GM23338 (cell line): ENCODE results near the gene KLF9.

ENCODE experiments used
- CREB1 ChIP-seq: fragments of 250-450 bp; sonication (Bioruptor Pico); IDR thresholded peaks from 2 replicates; pipeline ENCODE4 v1.5.0; 2020; ENCODE audit warnings: low read depth, mild to moderate bottlenecking, moderate library complexity
- EZH2 ChIP-seq: fragments of 200-600 bp; sonication (generic); IDR thresholded peaks from one replicate; pipeline ENCODE4 v1.8.0; 2017; ENCODE audit warnings: antibody characterized with exemption, mild to moderate bottlenecking, low read depth; ENCODE audit not compliant: unreplicated experiment
- EZH2phosphoT487 ChIP-seq: fragments of 200-600 bp; sonication (generic); IDR thresholded peaks from one replicate; pipeline ENCODE4 v1.8.1; 2018; ENCODE audit warnings: antibody characterized with exemption; ENCODE audit not compliant: unreplicated experiment
- JUNB ChIP-seq: IDR thresholded peaks from one replicate; pipeline ENCODE4 v1.6.1; 2016; ENCODE audit warnings: antibody characterized with exemption; ENCODE audit not compliant: unreplicated experiment
- POLR2AphosphoS5 ChIP-seq: IDR thresholded peaks from 2 replicates; pipeline ENCODE4 v1.6.1; 2016; ENCODE audit warnings: antibody characterized with exemption, low read depth
- TF ChIP-seq, protein P1 (sequence below), 2 experiments: fragments of 200-600 bp in 1 of 2; sonication (generic) in 1 of 2; conservative IDR thresholded peaks; 2 replicates each; pipeline versions ENCODE4 v1.5.1 to v1.6.1; 2016 to 2017; ENCODE audit warnings: antibody characterized with exemption in 2 of 2, low read depth in 2 of 2, mild to moderate bottlenecking in 2 of 2, moderate library complexity in 1 of 2

DNA sequence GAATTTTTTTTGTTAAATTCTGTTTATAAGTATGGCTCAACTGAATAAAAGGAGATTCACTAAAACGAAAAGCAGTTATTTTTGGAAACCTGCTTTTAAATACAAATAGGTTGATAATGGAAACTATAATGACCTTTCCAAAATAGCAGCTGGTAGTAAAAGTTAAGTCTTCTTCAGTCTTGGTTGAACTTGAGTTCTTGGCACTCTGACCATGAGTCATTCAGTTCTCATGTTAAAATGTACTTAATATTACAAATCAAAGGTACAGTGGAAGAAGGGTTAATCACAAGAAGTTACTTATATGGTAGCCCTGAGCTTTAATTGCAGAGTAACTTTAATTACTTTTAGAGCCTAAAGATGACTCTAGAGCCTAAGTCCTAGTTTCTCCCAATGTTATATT lies 62.1 kb downstream of the KLF9 start:
- TF ChIP-seq EZH2phosphoT487: no peak
- no peak for TF ChIP-seq EZH2
- TF ChIP-seq CREB1: no peak
- TF ChIP-seq, protein P1, sequence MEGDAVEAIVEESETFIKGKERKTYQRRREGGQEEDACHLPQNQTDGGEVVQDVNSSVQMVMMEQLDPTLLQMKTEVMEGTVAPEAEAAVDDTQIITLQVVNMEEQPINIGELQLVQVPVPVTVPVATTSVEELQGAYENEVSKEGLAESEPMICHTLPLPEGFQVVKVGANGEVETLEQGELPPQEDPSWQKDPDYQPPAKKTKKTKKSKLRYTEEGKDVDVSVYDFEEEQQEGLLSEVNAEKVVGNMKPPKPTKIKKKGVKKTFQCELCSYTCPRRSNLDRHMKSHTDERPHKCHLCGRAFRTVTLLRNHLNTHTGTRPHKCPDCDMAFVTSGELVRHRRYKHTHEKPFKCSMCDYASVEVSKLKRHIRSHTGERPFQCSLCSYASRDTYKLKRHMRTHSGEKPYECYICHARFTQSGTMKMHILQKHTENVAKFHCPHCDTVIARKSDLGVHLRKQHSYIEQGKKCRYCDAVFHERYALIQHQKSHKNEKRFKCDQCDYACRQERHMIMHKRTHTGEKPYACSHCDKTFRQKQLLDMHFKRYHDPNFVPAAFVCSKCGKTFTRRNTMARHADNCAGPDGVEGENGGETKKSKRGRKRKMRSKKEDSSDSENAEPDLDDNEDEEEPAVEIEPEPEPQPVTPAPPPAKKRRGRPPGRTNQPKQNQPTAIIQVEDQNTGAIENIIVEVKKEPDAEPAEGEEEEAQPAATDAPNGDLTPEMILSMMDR (conservative IDR thresholded peaks at IDR 0.05; ENCODE audit: low read depth in 2 of 2): no peak
- no peak for TF ChIP-seq POLR2AphosphoS5
- TF ChIP-seq JUNB: no peak
